ENCODE measurements around the gene MZF1.

MZF1 gene

DNA sequence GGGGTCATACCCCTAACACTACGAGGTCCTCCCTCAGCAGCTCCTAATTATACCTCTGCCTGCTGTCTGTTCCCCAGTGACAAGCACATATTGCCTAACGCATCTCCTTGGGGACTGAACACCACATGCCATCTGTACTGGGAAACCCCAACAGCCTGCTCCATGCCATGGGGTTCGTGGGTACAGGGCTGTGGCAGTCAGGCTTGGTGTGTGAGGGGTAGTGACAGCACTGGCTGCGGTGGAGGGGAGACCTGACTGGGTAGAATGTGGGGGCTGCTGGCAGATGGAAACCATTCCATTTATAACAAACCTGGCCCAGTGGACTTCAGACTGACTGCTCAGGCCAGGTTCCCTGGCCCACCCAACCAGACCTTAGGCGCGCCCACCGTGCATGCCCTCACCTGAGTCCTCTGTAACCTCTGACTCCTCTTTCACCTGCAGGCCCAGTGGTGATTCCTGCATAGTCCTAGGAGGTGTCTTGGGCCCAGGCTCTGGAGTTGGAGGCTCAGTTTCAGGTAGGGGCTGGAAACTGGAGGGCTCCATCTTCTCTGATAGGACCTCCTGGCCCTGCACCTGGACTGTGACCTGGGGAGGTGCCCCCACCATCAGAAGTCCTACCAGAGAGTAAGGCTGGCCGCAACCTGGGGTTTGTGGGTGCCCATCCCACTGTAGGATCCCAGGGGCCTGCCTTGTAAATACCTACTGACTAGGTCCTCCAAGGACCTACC, 3.0 kb downstream of the MZF1 start:
- DNase-seq, result no peak

- DNase-seq, result no peak
These were observed 3.8 kb downstream of the MZF1 start for GRCh38 chr19:58569191-58569942.

DNA sequence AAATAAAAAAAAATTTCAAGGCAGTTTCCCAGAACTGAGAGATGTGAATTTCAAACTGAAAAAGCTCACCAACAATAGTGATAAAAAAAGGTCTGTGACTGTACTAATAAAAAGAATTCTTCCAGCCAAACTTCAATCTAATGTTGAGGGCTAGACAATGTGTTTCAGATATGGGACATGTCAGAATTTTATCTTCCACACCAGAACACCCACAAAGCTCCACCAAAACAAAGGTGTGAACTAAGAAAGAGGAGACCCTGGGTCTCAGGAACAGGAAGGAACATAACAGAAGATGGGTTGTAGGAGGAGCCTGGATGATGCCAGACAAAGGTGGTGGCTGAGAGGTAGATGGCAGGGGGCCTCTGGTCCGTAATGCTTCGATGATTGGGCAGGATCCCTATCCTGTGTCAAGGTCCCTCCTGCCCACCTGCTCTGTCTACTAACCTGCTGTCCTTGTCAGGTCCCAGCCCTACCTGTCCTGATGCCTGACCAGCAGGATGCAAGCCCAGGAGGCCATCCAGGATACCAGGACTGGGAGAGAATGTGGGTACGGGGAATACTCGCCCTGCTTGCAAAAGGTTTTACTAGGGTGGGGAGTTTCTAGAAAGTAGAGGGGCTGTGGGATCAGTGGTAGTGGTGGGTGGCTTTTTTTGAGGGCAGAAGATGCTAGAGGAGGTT, 4.5 kb downstream of the MZF1 start:
- no peak for DNase-seq

DNA sequence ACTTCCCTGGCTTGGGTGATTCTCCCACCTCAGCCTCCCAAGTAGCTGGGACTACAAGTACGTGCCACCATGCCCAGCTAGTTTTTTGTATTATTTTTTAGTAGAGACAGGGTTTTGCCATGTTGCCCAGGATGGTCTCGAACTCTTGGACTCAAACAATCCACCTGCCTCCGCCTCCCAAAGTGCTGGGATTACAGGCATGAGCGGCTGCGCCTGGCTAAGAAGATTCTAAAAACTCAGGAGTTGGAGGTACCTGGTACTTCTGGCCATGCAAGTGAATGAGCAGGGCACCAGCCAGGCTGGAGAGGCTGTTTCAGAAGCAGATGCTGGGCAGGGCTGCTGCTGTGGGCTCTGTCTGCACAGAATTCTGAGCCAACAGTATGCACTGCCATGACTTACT, 6.1 kb downstream of the MZF1 start:
- no peak for DNase-seq

- DNase-seq, result no peak
These were observed 9.3 kb downstream of the MZF1 start for GRCh38 chr19:58563823-58564222.

DNA sequence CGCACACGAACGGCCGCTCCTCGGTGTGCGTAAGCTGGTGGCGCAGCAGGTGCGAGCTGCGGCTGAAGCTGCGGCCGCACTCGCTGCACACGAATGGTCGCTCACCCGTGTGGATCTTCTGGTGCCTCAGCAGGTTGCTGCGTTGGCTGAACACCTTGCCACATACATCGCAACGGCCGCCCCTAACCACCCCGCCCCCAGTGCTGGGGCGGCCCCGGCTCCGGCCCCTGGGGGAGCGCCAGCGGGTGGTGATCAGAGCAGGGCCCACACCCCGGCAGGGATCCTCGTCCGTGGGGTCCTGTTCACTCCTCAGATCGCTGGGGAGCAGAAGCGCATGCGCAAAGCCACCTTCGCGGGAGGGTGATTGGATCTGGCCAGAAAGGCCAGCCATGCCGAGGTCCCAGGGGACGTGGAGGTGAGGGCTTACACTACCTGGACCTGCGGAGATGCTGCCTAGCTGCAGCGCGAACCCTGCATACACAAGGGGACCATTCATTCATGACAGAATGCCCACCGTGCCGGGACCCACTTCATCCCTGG, 10.0 kb downstream of the MZF1 start:
- DNase-seq, result no peak

DNA sequence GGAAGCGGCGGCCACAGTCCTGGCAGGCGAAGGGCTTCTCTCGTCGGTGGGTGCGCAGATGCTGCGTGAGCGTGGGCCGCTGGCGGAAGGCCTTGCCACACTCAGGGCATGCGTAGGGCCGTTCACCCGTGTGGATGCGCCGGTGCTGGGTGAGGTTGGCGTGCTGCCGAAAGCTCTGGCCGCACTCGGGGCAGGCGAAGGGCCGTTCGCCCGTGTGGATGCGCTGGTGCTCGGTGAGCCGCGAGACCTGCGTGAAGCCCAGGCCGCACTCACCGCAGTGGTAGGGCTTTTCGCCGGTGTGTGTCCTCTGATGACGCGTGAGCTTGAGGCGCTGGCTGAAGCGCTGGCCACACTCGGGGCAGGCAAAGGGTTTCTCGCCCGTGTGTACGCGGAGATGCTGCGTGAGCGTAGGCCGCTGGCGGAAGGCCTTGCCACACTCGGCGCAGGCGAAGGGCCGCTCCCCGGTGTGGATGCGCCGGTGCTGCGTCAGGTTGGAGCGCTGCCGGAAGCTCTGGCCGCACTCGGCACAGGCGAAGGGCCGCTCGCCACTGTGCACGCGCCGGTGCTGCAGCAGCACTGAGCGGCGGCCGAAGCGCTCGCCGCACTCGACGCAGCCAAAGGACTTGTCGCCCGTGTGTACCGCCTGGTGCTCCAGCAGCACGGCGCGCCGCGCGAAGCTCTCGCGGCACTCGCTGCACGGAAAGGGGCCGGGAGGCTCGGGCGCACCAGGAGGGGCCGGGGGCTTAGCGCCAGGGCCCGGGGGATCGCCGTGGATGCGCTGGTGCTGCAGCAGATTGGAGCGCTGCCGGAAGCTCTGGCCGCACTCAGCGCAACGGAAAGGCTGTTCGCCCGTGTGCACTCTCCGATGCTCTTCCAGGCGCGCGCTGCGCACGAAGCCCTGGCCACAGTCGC, 10.8 kb downstream of the MZF1 start:
- no peak for DNase-seq

DNA sequence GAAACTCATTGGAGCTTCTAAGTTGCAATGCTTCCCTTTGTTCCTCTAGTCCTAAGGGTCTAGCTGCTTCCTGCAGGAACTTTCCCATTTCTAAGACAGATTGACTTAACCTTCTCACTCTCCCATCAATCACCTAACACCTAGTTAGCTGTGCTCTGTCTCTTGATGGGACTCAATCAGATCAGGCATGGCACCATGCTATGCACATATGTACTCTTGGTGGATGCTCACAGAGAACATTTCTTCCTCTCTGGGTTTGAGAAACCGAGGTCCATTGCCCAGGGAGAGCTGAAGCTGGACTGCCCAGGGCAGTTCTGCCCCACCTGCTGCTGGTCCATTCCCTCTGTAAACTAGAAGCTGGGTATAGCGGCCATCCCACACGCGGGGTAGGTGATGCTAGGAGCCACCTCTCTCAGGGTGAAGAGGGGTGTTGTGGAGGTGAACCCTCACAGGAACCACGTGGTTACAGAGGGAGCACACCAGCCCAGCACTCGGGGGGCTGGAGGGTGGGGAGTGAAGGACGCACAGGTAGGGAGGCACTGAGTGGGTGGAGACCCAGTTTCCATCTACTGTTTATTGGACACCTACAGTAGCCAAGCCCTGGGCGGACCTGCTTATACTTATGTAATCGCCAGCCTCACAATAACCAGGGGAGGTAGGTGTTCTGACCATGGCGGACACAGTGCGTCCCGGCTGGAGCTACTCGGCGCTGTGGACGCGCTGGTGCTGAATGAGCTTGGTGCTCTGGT, 11.6 kb downstream of the MZF1 start:
- no peak for DNase-seq

DNA sequence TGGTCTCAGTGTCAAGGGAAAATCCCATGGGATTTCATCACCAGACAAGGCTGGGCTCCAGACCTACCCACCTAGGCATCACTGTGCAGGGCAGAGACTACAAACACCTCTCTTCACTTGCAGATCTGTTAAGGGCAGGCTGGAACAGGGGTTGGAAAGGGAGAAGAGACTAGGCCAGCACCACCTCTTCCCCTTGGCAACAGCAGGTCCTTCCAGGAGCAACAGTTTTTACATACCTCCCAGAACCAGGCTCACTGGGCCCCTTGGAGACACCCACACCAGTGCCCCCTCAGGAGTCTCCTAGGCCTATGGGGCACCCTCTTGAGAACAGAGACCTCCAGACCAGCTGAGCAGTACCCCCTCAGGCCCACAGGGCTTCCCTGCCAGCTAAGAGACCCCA, 12.2 kb downstream of the MZF1 start:
- no peak for DNase-seq

DNA sequence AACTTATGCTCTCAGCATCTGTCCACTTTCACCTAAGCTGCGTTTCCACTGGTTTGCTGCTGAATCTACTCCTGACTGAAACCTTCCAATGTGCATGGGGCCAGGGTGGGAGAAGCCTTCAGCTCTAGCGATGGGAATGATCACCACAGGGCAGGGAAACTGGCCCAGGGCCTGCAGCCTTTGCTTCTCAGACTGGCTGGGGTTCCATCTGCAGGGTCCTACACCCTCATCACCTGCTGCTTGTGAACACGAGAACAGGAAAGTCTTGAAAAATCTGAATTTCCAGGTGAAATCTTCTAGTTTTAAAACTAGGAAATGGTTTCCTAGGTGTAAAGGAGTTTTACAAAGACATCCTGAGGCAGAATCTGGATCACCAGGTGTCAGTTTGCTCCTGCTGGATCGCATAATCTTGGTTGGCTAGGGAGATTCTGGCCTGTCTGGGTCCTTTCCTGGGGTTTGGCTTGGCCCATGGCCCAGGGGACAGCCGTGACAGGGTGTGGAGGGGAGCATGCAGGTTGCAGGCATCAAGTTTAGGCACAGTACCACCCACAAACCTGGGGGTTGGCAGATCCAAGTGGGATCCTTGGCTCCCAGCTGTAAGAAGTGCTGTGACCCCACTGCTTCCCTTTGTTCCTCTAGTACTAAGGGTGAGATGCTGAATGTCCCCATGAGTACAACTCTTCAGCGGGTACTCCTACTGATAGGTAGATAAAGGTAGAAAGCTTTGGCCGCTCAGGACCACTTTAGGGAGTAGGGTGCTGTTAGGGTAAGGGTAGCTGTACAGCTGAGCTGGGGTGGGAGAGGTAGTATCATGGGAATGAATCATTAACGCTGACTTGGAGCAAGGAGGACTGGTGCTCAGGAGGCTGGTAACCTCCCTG, 12.9 kb downstream of the MZF1 start:
- DNase-seq, result no peak

DNA sequence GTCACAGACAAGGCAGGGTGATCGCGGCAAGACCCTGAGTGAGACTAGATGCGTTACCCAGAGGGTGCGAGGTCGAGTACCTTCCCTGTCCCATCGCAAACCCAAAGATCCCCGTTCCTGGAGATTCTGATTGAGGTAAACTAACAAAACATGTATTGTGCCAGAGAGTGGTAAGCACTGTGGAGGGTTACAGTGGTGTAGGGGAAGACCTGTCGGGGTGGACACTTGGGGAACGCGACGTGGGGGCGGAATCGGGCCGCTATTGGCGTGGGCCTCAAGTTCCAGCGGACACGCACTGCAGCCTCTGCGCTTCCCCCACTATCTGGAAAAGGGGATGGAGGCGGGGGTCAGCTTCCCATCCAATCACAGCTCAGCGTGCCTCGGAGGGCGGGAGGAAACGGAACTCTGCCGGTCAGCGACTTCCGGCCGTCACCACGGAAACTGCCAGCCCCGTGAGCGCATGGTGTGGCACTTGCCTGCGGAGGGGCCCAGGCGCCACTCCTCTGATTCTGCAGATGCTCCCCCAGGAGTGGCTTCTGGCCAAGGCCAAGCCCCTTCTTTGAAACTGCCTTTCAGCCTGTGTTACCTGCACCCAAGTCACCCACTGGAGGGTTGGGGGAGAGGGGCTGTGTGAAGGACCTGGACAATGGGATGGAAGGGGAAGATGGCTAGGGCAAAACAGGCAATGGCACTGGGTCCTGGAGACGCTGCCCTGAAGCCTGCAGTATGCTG, 13.7 kb downstream of the MZF1 start:
- peak; percentile 38 for DNase-seq

DNA sequence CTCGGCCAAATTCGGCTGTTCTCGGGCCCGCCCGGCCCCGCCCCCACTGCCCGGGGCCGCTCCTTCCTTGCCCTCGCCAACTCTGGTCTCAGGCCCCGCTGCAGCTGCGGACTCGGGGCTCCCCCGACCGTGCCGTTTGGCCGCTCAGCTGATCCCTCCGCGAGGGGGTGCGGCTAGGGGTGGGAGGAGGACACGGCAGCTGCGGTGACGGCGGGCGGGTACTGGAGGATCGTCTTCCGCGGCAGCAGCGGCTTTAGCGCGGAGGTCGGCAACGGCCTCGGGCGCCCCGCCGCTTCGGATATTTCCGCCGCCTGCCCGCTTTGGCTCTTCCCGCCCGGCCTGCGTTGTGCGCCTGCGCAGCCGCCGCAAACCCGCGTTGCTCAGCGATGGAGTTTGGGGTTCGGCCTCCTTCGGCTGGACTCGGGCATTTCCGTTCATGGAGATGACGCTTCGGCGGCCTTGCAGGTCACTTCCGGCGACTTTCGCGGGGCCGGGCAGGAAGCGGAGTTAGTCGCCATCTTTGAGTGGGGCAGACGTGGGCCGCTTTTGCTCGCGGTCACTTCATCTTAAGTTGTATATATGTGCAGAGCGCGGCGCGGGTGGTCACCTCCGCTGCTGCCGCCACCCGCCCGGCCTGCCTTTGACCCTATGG, 14.4 kb downstream of the MZF1 start:
- peak; percentile 100 for DNase-seq

GRCh38 chr19:58558066-58558622, 15.0 kb downstream of the MZF1 start, which contains the start of gene UBE2M:
Gene UBE2M (minus strand): TSS chr19:58558611. CDS start chr19:58558381, 230 bp downstream.
- DNase-seq, result peak; percentile 38

DNA sequence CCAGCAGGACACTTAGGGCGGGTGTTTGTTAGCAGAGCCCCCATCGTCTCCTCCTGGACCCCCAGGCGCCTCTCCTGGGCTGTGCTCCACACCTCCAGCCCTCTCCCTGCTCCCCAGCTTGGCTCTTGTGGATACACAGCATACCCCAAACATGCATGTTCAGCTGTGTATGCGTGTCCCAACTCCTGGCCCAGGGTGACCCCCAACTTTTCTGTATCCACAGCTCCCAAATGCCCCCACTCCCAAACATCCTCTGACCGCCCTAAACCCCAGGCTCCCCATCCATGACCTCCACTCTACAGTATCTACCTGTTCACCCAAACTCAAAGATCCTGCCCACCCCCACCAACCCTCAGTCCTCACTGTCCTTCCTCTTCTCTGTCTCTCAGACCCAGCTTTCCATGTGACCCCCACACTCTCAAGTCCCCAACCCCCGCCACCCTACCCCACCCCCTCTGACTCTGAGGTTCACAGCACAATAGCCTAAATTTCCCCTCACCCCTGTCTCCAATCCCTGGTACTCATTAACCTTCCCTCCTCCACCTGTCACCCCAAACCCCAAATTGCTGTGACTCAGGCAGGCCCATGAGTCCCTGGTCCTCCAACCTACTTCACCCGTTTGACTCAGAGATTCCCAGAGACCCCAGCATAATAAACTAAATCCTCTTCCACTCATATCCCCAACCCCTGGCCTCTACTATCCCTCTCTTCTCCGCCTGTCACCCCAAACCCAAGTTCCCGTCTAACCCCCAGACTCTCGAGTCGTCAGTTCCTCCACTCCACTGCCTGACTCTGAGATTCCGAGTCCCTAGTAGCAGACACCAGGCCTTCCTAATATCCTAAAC, 15.7 kb downstream of the MZF1 start:
- no peak for DNase-seq

DNA sequence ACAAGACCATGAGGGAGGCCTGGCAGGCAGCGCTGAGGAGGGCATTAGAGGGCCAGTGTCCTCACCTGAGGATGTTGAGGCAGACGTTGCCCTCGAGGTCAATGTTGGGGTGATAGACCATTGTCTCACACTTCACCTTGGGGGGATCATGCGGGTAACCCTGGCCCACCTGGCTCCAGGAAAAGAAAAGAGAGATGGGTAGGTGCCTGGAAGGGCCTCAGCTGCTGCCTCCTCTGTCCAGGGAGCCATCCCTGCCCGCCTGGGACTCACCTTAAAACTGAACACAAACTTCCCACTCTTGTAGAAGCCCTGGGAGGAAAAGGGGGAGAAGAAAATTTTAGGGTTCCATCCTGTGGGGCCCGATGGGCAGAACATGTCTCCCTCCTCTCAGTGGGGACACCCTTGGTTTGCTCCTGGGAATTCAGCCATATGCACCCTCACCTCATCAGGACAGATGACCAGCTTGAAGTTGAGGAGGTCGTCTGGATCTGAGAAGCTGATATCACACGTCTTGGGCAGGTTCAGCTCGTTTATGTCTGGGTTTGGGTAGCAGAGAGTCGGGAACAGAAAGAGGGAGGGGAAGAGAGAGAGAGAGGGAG, 16.4 kb downstream of the MZF1 start:
- no peak for DNase-seq

DNA sequence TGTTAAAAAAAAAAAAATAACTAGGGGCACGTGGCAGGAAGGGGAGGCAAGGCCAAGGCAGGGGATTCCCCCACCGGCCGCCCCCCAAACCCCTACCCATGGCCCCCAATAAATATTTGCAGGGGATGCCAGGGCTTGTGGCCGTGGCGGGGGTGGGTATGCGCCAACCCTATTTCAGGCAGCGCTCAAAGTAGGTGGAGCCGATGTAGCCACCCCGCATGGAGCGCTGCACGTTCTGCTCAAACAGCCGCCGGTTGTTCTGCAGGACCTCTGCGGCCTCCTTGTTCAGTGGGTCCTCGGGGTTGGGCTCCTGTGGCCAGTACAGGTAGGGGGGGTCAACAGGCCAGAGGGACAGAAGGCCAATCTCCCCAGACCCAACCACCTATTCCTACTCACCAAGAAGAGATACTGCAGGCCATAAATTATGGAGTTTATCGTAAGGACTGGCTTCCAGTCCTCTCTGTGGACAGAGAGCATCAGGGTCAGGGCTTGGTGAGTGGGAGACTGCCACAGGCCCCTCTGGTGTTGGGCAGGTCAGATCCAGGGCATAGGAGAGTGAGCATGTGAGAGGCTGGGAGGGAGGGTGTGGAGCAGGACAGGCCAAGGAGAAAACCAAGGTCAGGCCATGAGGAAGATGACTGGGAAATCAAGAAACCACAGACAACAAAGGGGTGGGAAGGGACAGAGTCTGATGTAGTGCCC, 17.1 kb downstream of the MZF1 start:
- no peak for DNase-seq

DNA sequence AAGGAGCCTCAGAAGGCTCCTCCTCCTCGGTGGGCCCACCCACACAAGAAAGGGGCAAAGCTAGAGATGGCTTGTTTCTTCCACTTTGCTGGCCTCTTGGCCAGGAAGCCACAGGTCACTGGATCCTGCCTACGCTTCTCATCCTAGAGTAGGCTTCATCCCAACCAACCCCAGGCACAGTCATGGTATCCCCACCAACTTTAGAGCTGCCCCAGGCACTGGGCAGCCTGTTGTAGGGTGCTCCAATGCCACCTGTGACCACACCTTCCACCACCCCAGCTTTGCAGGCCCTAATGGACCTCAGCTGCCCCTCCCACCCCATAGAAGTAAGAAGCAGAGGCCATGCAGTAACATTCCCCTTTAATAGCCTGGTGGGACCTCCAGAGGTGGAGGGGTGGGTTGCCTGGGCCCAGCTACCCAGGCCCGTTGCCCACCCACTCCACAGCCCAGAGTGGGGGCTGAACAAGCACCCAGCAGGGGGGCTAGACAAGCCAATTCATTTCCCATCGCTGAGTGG, 17.7 kb downstream of the MZF1 start:
- no peak for DNase-seq
